ENCODE data around the gene AMOTL2.

DNA sequence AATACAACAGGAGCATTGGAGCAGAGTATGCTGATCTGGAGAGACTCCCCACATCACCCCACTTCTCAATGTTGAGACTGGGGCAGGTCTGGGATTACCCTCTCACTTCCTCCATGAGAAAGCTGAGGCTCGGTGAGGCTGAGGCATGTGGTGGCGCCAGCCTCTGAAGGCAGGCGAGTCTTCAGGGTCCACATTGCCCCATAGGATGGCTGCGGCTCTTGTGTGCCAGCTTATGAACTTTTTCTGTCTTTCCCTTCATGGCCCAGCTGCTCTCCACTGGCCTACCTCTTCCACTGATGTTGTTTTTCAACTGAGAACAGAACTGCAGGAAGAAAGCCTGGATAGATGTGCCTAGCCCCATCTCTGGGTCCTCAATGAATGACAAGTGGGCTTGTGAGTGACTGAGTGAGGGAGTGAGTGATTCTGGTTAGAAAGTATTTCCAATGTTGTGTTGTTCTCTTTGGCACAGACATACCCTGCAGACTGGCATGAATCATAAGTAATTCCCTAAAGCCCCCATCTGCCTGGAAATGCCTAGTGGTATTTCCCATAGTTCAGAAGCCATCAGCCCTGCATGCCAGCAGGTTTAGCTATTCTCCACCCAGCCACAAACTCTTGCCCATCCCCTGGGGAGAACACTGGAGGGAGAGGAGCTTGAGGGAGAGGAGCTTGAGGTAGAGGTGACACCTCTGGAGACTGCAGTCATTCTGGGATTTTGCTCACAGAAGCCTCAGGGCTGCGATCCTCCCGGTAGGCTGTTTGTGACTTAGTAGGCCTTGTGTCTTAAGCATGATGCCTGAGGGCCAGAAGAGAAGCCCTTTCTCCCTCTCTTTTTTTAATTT lies 56.9 kb downstream of the AMOTL2 start:
- TF ChIP-seq, protein P1, sequence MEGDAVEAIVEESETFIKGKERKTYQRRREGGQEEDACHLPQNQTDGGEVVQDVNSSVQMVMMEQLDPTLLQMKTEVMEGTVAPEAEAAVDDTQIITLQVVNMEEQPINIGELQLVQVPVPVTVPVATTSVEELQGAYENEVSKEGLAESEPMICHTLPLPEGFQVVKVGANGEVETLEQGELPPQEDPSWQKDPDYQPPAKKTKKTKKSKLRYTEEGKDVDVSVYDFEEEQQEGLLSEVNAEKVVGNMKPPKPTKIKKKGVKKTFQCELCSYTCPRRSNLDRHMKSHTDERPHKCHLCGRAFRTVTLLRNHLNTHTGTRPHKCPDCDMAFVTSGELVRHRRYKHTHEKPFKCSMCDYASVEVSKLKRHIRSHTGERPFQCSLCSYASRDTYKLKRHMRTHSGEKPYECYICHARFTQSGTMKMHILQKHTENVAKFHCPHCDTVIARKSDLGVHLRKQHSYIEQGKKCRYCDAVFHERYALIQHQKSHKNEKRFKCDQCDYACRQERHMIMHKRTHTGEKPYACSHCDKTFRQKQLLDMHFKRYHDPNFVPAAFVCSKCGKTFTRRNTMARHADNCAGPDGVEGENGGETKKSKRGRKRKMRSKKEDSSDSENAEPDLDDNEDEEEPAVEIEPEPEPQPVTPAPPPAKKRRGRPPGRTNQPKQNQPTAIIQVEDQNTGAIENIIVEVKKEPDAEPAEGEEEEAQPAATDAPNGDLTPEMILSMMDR (conservative IDR thresholded peaks at IDR 0.05 in 1 of 2, IDR thresholded peaks at IDR 0.05 in 1 of 2; ENCODE audit: extremely low read depth in 1 of 2, insufficient read depth in 1 of 2, low read depth in 1 of 2, low read length in 2 of 2): no peak
- no peak for TF ChIP-seq EZH2 (IDR thresholded peaks at IDR 0.05; ENCODE audit: borderline replicate concordance, low read length)
